HEK293 (cell line): ENCODE data around the gene SLC6A4.

Experiments
- CTCF ChIA-PET: fragments of 350-600 bp; formaldehyde crosslinking; extraction: SDS; loops from one replicate; lab custom pipeline; 2021; ENCODE audit warnings: antibody characterized with exemption; lab: Yijun Ruan, JAX
- POLR2A ChIA-PET: fragments of 300-600 bp; formaldehyde crosslinking; extraction: SDS; loops from one replicate; lab custom pipeline; 2020; ENCODE audit warnings: antibody characterized with exemption, inconsistent platforms; lab: Yijun Ruan, JAX
- H3K27ac ChIP-seq: fragments of 200-500 bp; sonication (Bioruptor generic); 2 replicates; pipeline ENCODE4 v1.5.1; 2014; ENCODE audit warnings: low read depth, low read length, control low read depth, inconsistent platforms; ENCODE audit errors: extremely low read depth
- H3K36me3 ChIP-seq, 2 experiments: fragments of 200-500 bp in 1 of 2; sonication (Bioruptor generic) in 1 of 2; 1 replicate in 1 of 2; 2 replicates in 1 of 2; pipeline ENCODE4 v1.5.1; 2014 to 2017; ENCODE audit warnings: inconsistent platforms in 2 of 2, low read length in 2 of 2; ENCODE audit not compliant: control insufficient read depth in 2 of 2, insufficient read depth in 1 of 2
- H3K4me1 ChIP-seq: fragments of 200-500 bp; sonication (Bioruptor generic); 2 replicates; pipeline ENCODE4 v1.5.1; 2014; ENCODE audit warnings: mild to moderate bottlenecking, low read length, inconsistent platforms; ENCODE audit not compliant: control insufficient read depth, insufficient read depth
- H3K4me3 ChIP-seq: 2 replicates; pipeline ENCODE4 v1.5.1; 2011; ENCODE audit warnings: low read depth, mild to moderate bottlenecking, control low read depth, low read length, moderate library complexity
- H3K9me3 ChIP-seq: fragments of 200-500 bp; sonication (Bioruptor generic); 2 replicates; pipeline ENCODE4 v1.5.1; 2014; ENCODE audit warnings: low read depth, low read length, inconsistent platforms; ENCODE audit not compliant: control insufficient read depth, insufficient read depth
- BCL11A ChIP-seq: fragments of 450-650 bp; formaldehyde crosslinking; IDR thresholded peaks from 2 replicates; pipeline ENCODE4 v1.5.1; 2016; ENCODE audit warnings: low read depth, missing biosample characterization, missing genetic modification characterization
- KLF9 ChIP-seq: fragments of 450-650 bp; formaldehyde crosslinking; IDR thresholded peaks from 2 replicates; pipeline ENCODE4 v1.5.1; 2016; ENCODE audit warnings: missing biosample characterization, missing genetic modification characterization, low read depth
- SETDB1 ChIP-seq: IDR thresholded peaks from one replicate; pipeline ENCODE4 v1.6.1; 2017; ENCODE audit warnings: mild to moderate bottlenecking, low read length, moderate library complexity, mixed read lengths; ENCODE audit not compliant: insufficient read length
- ZBTB6 ChIP-seq: fragments of 450-650 bp; formaldehyde crosslinking; IDR thresholded peaks from 2 replicates; pipeline ENCODE4 v1.5.1; 2017; ENCODE audit warnings: missing biosample characterization, missing genetic modification characterization
- ZFHX2 ChIP-seq: fragments of 450-650 bp; formaldehyde crosslinking; conservative IDR thresholded peaks from 2 replicates; pipeline ENCODE4 v1.5.1; 2016; ENCODE audit warnings: missing biosample characterization, missing genetic modification characterization
- ZFP37 ChIP-seq: fragments of 450-650 bp; formaldehyde crosslinking; IDR thresholded peaks from 2 replicates; pipeline ENCODE4 v1.5.1; 2016; ENCODE audit warnings: missing biosample characterization, missing genetic modification characterization
- ZNF146 ChIP-seq: fragments of 450-650 bp; formaldehyde crosslinking; IDR thresholded peaks from 2 replicates; pipeline ENCODE4 v1.5.1; 2016; ENCODE audit warnings: missing biosample characterization, missing genetic modification characterization
- ZNF169 ChIP-seq: fragments of 450-650 bp; formaldehyde crosslinking; IDR thresholded peaks from 2 replicates; pipeline ENCODE4 v1.5.1; 2016; ENCODE audit warnings: missing biosample characterization, missing genetic modification characterization
- ZNF223 ChIP-seq: fragments of 450-650 bp; formaldehyde crosslinking; IDR thresholded peaks from 2 replicates; pipeline ENCODE4 v1.5.1; 2016; ENCODE audit warnings: missing biosample characterization, missing genetic modification characterization
- ZNF311 ChIP-seq: fragments of 450-650 bp; formaldehyde crosslinking; IDR thresholded peaks from 2 replicates; pipeline ENCODE4 v1.5.1; 2017; ENCODE audit warnings: missing biosample characterization, missing genetic modification characterization, borderline replicate concordance
- ZNF341 ChIP-seq: fragments of 450-650 bp; formaldehyde crosslinking; IDR thresholded peaks from 2 replicates; pipeline ENCODE4; 2016; ENCODE audit warnings: low read depth, missing biosample characterization, missing genetic modification characterization
- ZNF391 ChIP-seq: fragments of 450-650 bp; formaldehyde crosslinking; IDR thresholded peaks from 2 replicates; pipeline ENCODE4 v1.5.1; 2016; ENCODE audit warnings: low read depth, missing biosample characterization, missing genetic modification characterization, borderline replicate concordance
- ZNF394 ChIP-seq: fragments of 450-650 bp; formaldehyde crosslinking; IDR thresholded peaks from 2 replicates; pipeline ENCODE4 v1.5.1; 2016; ENCODE audit warnings: missing biosample characterization, missing genetic modification characterization, mild to moderate bottlenecking, moderate library complexity, borderline replicate concordance
- ZNF513 ChIP-seq: fragments of 450-650 bp; IDR thresholded peaks from 2 replicates; pipeline ENCODE4 v1.5.1; 2018; ENCODE audit warnings: missing biosample characterization, missing genetic modification characterization
- ZNF518A ChIP-seq: fragments of 450-650 bp; formaldehyde crosslinking; conservative IDR thresholded peaks from 2 replicates; pipeline ENCODE4 v1.5.1; 2016; ENCODE audit warnings: low read depth, missing biosample characterization, missing genetic modification characterization
- ZNF548 ChIP-seq: fragments of 450-650 bp; formaldehyde crosslinking; IDR thresholded peaks from 2 replicates; pipeline ENCODE4 v1.5.1; 2016; ENCODE audit warnings: missing biosample characterization, missing genetic modification characterization
- ZNF549 ChIP-seq: fragments of 450-650 bp; IDR thresholded peaks from 2 replicates; pipeline ENCODE4 v1.5.1; 2018; ENCODE audit warnings: missing biosample characterization, missing genetic modification characterization, mild to moderate bottlenecking, inconsistent platforms, moderate library complexity
- ZNF704 ChIP-seq: fragments of 450-650 bp; formaldehyde crosslinking; IDR thresholded peaks from 2 replicates; pipeline ENCODE4 v1.5.1; 2016; ENCODE audit warnings: missing biosample characterization, missing genetic modification characterization
- ZNF747 ChIP-seq: fragments of 450-650 bp; formaldehyde crosslinking; IDR thresholded peaks from 2 replicates; pipeline ENCODE4 v1.5.1; 2016; ENCODE audit warnings: missing biosample characterization, missing genetic modification characterization
- ZNF777 ChIP-seq: fragments of 450-650 bp; formaldehyde crosslinking; IDR thresholded peaks from 2 replicates; pipeline ENCODE4 v1.5.1; 2017; ENCODE audit warnings: missing biosample characterization, missing genetic modification characterization, borderline replicate concordance
- TF ChIP-seq, protein P1 (sequence below): fragments of 450-650 bp; formaldehyde crosslinking; IDR thresholded peaks from 2 replicates; pipeline ENCODE4 v1.5.1; 2016; ENCODE audit warnings: missing biosample characterization, missing genetic modification characterization, borderline replicate concordance
- TF ChIP-seq, protein P2 (sequence below): fragments of 450-650 bp; formaldehyde crosslinking; IDR thresholded peaks from 2 replicates; pipeline ENCODE4 v1.5.1; 2016; ENCODE audit warnings: missing biosample characterization, missing genetic modification characterization

SLC6A4 gene

GRCh38 chr17:30221346-30221745 is 14.2 kb downstream of the SLC6A4 start:
- ChIA-PET POLR2A (no interaction called here), CTCF (interaction anchor here (0.5 kb wide), 1 partner anchor 63 kb away, joined by 4 read pairs; no protein-coding TSS in a partner anchor)
- TF ChIP-seq BCL11A (tag by site-specific recombination) (no peak), ZNF777 (tag by site-specific recombination) (no peak)
- H3K27ac ChIP-seq, result no peak overlapping the region
- no peaks in the 10 kb centered on the region for H3K9me3 ChIP-seq
- no peak overlapping the region for H3K4me3 ChIP-seq
- H3K36me3 ChIP-seq, result no peaks in the 10 kb centered on the region
- H3K4me1 ChIP-seq, result no peaks in the 10 kb centered on the region

DNA sequence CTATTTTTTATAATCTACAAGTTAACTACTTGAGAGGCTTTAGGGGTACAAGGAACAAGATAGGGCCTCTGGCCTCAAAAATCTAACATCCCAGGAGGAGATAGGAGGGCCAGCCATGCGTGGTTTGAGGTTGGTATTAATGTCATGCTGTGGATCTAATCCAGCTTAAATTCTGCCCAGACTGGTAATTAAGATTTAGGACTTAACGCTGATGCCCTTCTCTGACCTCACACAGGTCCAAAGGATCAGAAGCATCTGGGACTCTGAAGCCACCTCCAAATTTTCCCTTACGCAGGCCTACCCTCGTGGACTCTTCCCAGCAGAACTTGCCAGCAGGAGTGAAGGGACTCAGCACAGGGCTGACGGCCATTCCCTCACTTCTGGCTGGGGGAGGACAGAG is 15.1 kb downstream of the SLC6A4 start:
- POLR2A ChIA-PET, result no interaction called here
- no peaks in the 10 kb centered on the region for H3K4me1 ChIP-seq
- H3K27ac ChIP-seq, result no peak overlapping the region
- no peaks in the 10 kb centered on the region for H3K9me3 ChIP-seq
- H3K36me3 ChIP-seq, result no peaks in the 10 kb centered on the region
- TF ChIP-seq, protein P1, sequence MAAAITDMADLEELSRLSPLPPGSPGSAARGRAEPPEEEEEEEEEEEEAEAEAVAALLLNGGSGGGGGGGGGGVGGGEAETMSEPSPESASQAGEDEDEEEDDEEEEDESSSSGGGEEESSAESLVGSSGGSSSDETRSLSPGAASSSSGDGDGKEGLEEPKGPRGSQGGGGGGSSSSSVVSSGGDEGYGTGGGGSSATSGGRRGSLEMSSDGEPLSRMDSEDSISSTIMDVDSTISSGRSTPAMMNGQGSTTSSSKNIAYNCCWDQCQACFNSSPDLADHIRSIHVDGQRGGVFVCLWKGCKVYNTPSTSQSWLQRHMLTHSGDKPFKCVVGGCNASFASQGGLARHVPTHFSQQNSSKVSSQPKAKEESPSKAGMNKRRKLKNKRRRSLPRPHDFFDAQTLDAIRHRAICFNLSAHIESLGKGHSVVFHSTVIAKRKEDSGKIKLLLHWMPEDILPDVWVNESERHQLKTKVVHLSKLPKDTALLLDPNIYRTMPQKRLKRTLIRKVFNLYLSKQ (tag by site-specific recombination), result no peak
- TF ChIP-seq ZNF704 (tag by site-specific recombination) (no peak), ZNF513 (no peak), ZNF747 (tag by site-specific recombination) (no peak), ZNF169 (no peak), ZBTB6 (no peak), ZNF391 (tag by site-specific recombination) (no peak), ZNF146 (tag by site-specific recombination) (no peak), KLF9 (tag by site-specific recombination) (no peak), ZNF549 (tag by site-specific recombination) (no peak), ZFP37 (tag by site-specific recombination) (no peak), ZNF223 (tag by site-specific recombination) (no peak), ZFHX2 (tag by site-specific recombination) (no peak), ZNF548 (tag by site-specific recombination) (no peak), ZNF311 (no peak), ZNF394 (tag by site-specific recombination) (no peak), SETDB1 (no peak), ZNF518A (tag by site-specific recombination) (no peak), ZNF341 (tag by site-specific recombination) (no peak)
- TF ChIP-seq, protein P2, sequence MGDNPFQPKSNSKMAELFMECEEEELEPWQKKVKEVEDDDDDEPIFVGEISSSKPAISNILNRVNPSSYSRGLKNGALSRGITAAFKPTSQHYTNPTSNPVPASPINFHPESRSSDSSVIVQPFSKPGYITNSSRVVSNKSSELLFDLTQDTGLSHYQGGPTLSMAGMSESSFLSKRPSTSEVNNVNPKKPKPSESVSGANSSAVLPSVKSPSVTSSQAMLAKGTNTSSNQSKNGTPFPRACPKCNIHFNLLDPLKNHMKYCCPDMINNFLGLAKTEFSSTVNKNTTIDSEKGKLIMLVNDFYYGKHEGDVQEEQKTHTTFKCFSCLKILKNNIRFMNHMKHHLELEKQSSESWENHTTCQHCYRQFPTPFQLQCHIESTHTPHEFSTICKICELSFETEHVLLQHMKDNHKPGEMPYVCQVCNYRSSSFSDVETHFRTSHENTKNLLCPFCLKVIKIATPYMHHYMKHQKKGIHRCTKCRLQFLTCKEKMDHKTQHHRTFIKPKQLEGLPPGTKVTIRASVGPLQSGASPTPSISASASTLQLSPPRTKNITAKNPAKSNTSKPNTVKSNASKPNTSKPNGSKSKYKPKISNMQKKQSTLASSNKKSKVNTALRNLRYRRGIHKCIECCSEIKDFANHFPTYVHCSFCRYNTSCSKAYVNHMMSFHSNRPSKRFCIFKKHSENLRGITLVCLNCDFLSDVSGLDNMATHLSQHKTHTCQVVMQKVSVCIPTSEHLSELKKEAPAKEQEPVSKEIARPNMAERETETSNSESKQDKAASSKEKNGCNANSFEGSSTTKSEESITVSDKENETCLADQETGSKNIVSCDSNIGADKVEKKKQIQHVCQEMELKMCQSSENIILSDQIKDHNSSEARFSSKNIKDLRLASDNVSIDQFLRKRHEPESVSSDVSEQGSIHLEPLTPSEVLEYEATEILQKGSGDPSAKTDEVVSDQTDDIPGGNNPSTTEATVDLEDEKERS (tag by site-specific recombination), result no peak
- H3K4me3 ChIP-seq, result no peak overlapping the region
- CTCF ChIA-PET, result no interaction called here
